Measurements from ENCODE around the gene FAM78B.

FAM78B gene

DNA sequence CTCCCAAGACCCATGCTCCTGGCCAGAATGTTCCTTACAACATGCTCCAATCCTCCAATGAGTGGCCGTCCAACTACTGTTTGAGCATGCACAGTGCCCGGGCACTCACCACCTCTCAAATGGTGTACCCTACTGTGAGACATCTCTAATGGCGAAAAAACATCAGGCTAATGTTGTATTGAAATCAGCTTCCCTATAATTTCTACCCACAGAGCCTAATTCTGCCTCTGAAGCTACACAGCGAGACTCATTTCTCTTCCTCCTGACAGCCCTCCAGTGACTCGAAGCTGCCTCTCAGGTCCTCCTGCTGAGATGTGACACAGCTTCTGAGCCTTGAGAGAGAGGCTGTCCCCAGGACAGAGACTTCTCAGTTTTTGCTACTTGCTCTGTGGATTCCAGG lies 130.7 kb downstream of the FAM78B start:
- Histone ChIP-seq H3K36me3 (ENCODE audit: insufficient read depth, low read length) (no peaks in the 10 kb centered on the region), H3K27ac (no peak overlapping the region), H3K9ac (ENCODE audit: insufficient read length) (no peak overlapping the region), H3K9me3 (ENCODE audit: low read depth, low read length) (no peaks in the 10 kb centered on the region), H3K4me3 (no peak overlapping the region)
- DNase-seq (ENCODE audit: low read depth, low spot score) = no peak
- TF ChIP-seq EZH2 (IDR thresholded peaks at IDR 0.05) (no peak), POLR2AphosphoS5 (IDR thresholded peaks at IDR 0.05; ENCODE audit: borderline replicate concordance, low read depth, low read length) (no peak), FOXP2 (optimal IDR thresholded peaks at IDR 0.05; ENCODE audit: control extremely low read depth, extremely low read length, insufficient read depth) (no peak)

DNA sequence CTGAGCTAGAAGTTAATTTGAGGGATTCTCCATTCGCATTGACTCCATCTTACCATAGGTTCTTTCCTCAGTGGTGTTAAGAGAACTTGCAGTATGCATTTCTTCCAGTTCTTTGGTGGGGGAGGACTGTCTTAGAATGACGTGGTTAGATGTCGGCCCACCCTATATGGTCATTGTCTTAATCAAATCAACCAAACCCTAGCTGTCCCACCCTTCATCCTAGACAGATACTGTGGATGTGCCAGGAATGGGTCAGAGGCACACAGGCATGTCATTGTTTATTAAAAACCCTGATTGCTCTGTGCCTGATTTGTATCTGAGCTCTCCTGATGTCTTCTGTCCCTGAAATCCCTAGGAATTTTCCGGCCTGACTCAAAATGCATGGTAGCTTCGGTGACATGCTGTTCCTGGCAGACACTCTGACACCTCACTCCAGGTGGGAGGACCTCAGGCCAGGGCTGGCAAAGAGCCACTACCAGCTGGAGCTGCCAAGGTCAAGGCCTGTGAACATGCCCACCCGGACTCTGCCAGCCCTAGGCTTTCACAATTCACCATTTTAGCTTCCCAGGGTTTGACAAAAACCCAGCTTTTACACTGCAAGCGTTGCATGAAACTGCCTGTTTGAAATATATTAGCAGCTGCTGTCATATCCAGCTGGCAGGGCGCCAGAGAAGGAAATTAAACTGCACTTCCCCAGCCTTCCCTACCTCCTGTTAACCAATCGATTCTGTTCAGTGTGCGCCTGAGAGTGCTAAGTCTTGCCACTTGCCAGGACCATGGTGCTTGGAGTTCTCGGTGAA lies 134.0 kb downstream of the FAM78B start:
- no peak overlapping the region for H3K4me3 ChIP-seq
- H3K27ac ChIP-seq = no peak overlapping the region
- no peak overlapping the region for H3K9ac ChIP-seq (ENCODE audit: insufficient read length)
- no peaks in the 10 kb centered on the region for H3K36me3 ChIP-seq (ENCODE audit: insufficient read depth, low read length)
- H3K9me3 ChIP-seq (ENCODE audit: low read depth, low read length) = no peaks in the 10 kb centered on the region
- no peak for TF ChIP-seq POLR2AphosphoS5 (IDR thresholded peaks at IDR 0.05; ENCODE audit: borderline replicate concordance, low read depth, low read length)
- TF ChIP-seq FOXP2 (optimal IDR thresholded peaks at IDR 0.05; ENCODE audit: control extremely low read depth, extremely low read length, insufficient read depth) = no peak
- no peak for TF ChIP-seq EZH2 (IDR thresholded peaks at IDR 0.05)
- no peak for DNase-seq (ENCODE audit: low read depth, low spot score)

DNA sequence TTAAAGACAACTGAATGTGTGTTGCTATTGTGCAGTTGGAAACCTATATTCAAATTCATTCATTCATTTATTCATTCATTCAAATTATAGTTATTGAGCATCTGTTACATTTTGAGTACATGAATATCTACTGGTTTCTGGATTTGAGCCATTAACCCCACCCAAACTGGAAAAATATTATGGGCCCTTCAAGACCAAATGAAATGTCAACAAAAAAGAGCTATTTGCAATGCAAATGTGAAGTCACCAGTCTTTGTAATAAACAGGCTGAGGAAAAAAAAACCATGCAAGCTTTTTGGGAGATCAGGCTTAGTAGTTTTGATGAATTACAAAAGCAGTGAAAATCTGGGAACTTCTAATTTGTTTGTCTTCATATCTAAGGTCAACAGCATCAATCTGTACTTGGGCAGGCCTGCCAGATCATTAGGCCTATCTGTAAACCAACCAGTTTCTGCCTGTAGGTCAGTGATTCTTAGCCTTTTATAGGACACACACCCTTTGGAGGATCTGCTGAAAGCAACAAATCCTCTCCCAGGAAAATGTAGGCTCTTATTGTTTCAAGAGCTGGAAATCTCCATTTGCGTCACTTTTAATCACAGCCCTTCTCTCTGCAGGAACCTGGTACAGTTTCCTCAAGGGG lies 134.7 kb downstream of the FAM78B start:
- no peak overlapping the region for H3K9ac ChIP-seq (ENCODE audit: insufficient read length)
- H3K4me3 ChIP-seq = no peak overlapping the region
- H3K27ac ChIP-seq = no peak overlapping the region
- no peaks in the 10 kb centered on the region for H3K9me3 ChIP-seq (ENCODE audit: low read depth, low read length)
- TF ChIP-seq FOXP2 (optimal IDR thresholded peaks at IDR 0.05; ENCODE audit: control extremely low read depth, extremely low read length, insufficient read depth) (no peak), EZH2 (IDR thresholded peaks at IDR 0.05) (no peak), POLR2AphosphoS5 (IDR thresholded peaks at IDR 0.05; ENCODE audit: borderline replicate concordance, low read depth, low read length) (no peak)
- H3K36me3 ChIP-seq (ENCODE audit: insufficient read depth, low read length) = no peaks in the 10 kb centered on the region
- DNase-seq (ENCODE audit: low read depth, low spot score) = no peak

DNA sequence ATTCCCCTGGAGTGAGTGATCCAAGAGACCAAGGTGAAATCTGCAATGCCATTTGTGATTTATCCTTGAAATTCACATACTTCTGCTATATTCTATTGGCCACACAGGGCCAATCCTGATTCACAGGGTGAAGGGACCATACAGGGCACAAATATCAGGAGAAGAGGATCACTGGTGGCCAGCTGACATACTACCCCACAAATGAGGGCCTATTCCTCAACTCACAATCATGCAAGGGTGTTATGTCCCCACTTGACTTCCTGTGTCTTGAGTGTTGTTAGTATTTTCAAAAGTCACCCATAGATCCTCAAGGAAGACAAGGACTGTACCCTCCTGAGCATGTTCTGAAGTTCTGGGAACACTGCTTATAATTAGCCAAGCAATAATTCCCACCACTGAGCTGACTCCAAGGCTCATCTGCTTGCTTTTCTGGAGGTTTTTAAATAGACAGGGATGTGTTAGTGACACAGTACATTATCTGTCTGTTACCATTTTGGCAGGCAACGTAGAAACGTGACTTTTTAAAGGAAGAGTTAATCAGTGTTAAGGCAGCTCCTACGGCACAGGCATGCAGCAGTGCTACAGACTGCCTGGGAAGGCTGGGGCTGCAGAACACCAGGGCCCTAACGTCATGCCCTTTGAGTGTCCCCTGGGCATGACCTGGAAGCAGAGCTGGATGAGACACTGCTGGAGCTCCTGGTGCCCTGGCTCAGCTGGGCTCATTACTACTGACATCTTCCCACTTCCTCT lies 137.4 kb downstream of the FAM78B start:
- TF ChIP-seq EZH2 (IDR thresholded peaks at IDR 0.05) = no peak
- TF ChIP-seq FOXP2 (optimal IDR thresholded peaks at IDR 0.05; ENCODE audit: control extremely low read depth, extremely low read length, insufficient read depth) = no peak
- no peak for TF ChIP-seq POLR2AphosphoS5 (IDR thresholded peaks at IDR 0.05; ENCODE audit: borderline replicate concordance, low read depth, low read length)
- Histone ChIP-seq H3K9ac (ENCODE audit: insufficient read length) (no peak overlapping the region), H3K9me3 (ENCODE audit: low read depth, low read length) (no peaks in the 10 kb centered on the region), H3K4me3 (no peak overlapping the region), H3K36me3 (ENCODE audit: insufficient read depth, low read length) (no peaks in the 10 kb centered on the region), H3K27ac (no peak overlapping the region)
- DNase-seq (ENCODE audit: low read depth, low spot score) = no peak

DNA sequence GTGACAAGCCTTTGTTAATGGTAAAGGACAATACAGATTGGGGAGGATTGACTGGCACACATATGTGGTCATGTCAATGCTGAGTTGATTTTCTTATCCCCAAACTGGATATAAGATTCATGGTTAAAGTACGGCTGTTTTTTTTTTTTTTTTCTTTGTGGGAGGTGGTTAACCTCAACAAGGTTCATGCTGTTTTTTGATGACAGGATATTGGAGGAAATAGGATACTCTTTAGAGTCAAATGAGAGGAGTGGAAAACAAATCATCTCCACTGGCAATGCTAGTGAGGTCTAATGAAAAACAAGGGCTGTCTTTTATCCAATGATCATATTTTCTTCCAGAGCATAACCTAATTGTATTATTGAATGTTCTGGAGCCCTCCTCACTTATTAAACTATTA lies 140.2 kb downstream of the FAM78B start:
- H3K4me3 ChIP-seq = no peak overlapping the region

DNA sequence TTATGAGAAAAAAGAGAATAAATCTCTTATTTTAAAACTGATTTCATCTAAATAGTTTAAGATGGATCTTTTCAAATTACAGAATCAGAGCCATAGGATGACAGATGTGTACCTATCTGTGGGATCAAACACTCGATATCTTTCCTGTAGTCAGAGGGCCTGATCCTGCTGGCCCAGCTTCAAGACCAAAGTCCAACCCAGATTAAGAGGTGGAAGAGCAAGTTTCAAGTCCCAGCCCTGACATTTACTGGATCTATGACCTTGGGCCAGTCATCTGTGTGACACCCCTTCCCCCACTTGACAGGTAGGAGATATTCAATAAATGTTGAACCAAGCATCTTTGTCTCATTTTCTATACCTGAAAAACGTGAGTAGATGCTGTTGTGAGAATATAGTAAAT lies 140.7 kb downstream of the FAM78B start:
- Histone ChIP-seq H3K9me3 (ENCODE audit: low read depth, low read length) (no peaks in the 10 kb centered on the region), H3K27ac (no peak overlapping the region), H3K9ac (ENCODE audit: insufficient read length) (no peak overlapping the region), H3K4me3 (no peak overlapping the region), H3K36me3 (ENCODE audit: insufficient read depth, low read length) (no peaks in the 10 kb centered on the region)
- TF ChIP-seq EZH2 (IDR thresholded peaks at IDR 0.05) (no peak), POLR2AphosphoS5 (IDR thresholded peaks at IDR 0.05; ENCODE audit: borderline replicate concordance, low read depth, low read length) (no peak), FOXP2 (optimal IDR thresholded peaks at IDR 0.05; ENCODE audit: control extremely low read depth, extremely low read length, insufficient read depth) (no peak)
- no peak for DNase-seq (ENCODE audit: low read depth, low spot score)

More for the DNA sequence above, 140.2 kb downstream of the FAM78B start:
- no peak overlapping the region for H3K27ac ChIP-seq
- no peaks in the 10 kb centered on the region for H3K36me3 ChIP-seq (ENCODE audit: insufficient read depth, low read length)
- no peak for DNase-seq (ENCODE audit: low read depth, low spot score)
- no peak for TF ChIP-seq EZH2 (IDR thresholded peaks at IDR 0.05)
- TF ChIP-seq POLR2AphosphoS5 (IDR thresholded peaks at IDR 0.05; ENCODE audit: borderline replicate concordance, low read depth, low read length) = no peak
- TF ChIP-seq FOXP2 (optimal IDR thresholded peaks at IDR 0.05; ENCODE audit: control extremely low read depth, extremely low read length, insufficient read depth) = no peak
- H3K9ac ChIP-seq (ENCODE audit: insufficient read length) = no peak overlapping the region
- H3K9me3 ChIP-seq (ENCODE audit: low read depth, low read length) = no peaks in the 10 kb centered on the region

DNA sequence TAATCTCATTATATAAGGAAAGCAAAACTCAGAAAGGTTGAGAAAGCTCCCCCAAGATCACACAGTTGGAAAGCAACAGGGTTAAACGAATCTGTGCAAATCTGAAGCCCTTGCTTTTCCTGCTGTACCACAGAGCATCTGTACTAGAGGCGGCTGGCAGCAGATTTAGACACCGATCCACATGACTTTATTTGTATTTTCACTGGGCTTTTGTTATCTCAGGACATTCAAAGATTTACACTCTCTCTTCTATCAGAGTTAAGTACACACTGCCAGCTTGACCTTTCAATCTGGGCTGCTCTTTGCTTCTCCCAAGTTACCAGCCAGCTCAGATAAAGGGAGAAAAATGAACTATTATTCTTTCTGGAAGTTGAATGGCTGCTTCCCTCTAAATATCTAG lies 146.6 kb downstream of the FAM78B start:
- Histone ChIP-seq H3K9ac (ENCODE audit: insufficient read length) (no peak overlapping the region), H3K36me3 (ENCODE audit: insufficient read depth, low read length) (no peaks in the 10 kb centered on the region), H3K4me3 (no peak overlapping the region), H3K27ac (no peak overlapping the region), H3K9me3 (ENCODE audit: low read depth, low read length) (no peaks in the 10 kb centered on the region)
- TF ChIP-seq EZH2 (IDR thresholded peaks at IDR 0.05) = no peak
- no peak for TF ChIP-seq FOXP2 (optimal IDR thresholded peaks at IDR 0.05; ENCODE audit: control extremely low read depth, extremely low read length, insufficient read depth)
- no peak for TF ChIP-seq POLR2AphosphoS5 (IDR thresholded peaks at IDR 0.05; ENCODE audit: borderline replicate concordance, low read depth, low read length)
- DNase-seq (ENCODE audit: low read depth, low spot score) = no peak
